ENCODE data around the gene ZMIZ1.
A peak's percentile ranks its signal among the peaks of the same experiment; 100 is the strongest.

The ZMIZ1 gene

GRCh38 chr10:79149662-79150443 is 81.1 kb downstream of the ZMIZ1 start:
- FAIRE-seq (peak; percentile 93), DNase-seq (ENCODE audit: low spot score) (peak; percentile 90)

GRCh38 chr10:79150444-79150754 is 81.6 kb downstream of the ZMIZ1 start:
- DNase-seq (ENCODE audit: low spot score) (no peak), FAIRE-seq (no peak)

GRCh38 chr10:79152423-79152817 is 83.7 kb downstream of the ZMIZ1 start:
- FAIRE-seq (peak; percentile 5), DNase-seq (ENCODE audit: low spot score) (no peak)

- no peak for FAIRE-seq
Measured at GRCh38 chr10:79153745-79154144, 85.0 kb downstream of the ZMIZ1 start.

GRCh38 chr10:79155301-79156081 is 86.7 kb downstream of the ZMIZ1 start:
- FAIRE-seq: no peak
- DNase-seq (ENCODE audit: low spot score): no peak

More at GRCh38 chr10:79153745-79154144, 85.0 kb downstream of the ZMIZ1 start:
- no peak for DNase-seq (ENCODE audit: low spot score)

GRCh38 chr10:79156334-79157274 is 87.8 kb downstream of the ZMIZ1 start:
- peak; percentile 37 for FAIRE-seq
- DNase-seq (ENCODE audit: low spot score): no peak

- FAIRE-seq: no peak
Measured at GRCh38 chr10:79158004-79158340, 89.2 kb downstream of the ZMIZ1 start.

GRCh38 chr10:79158402-79159097 is 89.8 kb downstream of the ZMIZ1 start:
- FAIRE-seq: no peak
- no peak for DNase-seq (ENCODE audit: low spot score)

More at GRCh38 chr10:79158004-79158340, 89.2 kb downstream of the ZMIZ1 start:
- DNase-seq (ENCODE audit: low spot score): no peak

- FAIRE-seq (peak; percentile 52), DNase-seq (ENCODE audit: low spot score) (peak; percentile 80)
Measured at GRCh38 chr10:79159141-79159651, 90.4 kb downstream of the ZMIZ1 start.

GRCh38 chr10:79159785-79160184 is 91.0 kb downstream of the ZMIZ1 start:
- no peak for DNase-seq (ENCODE audit: low spot score)
- FAIRE-seq: no peak

GRCh38 chr10:79160191-79160590 is 91.4 kb downstream of the ZMIZ1 start:
- FAIRE-seq (no peak), DNase-seq (ENCODE audit: low spot score) (no peak)

- no peak for FAIRE-seq
- no peak for DNase-seq (ENCODE audit: low spot score)
Measured at GRCh38 chr10:79161557-79161956, 92.8 kb downstream of the ZMIZ1 start.

- FAIRE-seq (no peak), DNase-seq (ENCODE audit: low spot score) (no peak)
Measured at GRCh38 chr10:79162022-79162421, 93.3 kb downstream of the ZMIZ1 start.

- FAIRE-seq: peak; percentile 53
Measured at GRCh38 chr10:79162861-79163665, 94.3 kb downstream of the ZMIZ1 start.

GRCh38 chr10:79163666-79163975 is 94.9 kb downstream of the ZMIZ1 start:
- FAIRE-seq: no peak
- DNase-seq (ENCODE audit: low spot score): no peak

More at GRCh38 chr10:79162861-79163665, 94.3 kb downstream of the ZMIZ1 start:
- DNase-seq (ENCODE audit: low spot score): peak; percentile 66

- FAIRE-seq: peak; percentile 69
Measured at GRCh38 chr10:79164075-79164474, 95.3 kb downstream of the ZMIZ1 start.

GRCh38 chr10:79165070-79165778 is 96.5 kb downstream of the ZMIZ1 start:
- FAIRE-seq: no peak
- DNase-seq (ENCODE audit: low spot score): no peak

More at GRCh38 chr10:79164075-79164474, 95.3 kb downstream of the ZMIZ1 start:
- DNase-seq (ENCODE audit: low spot score): no peak

GRCh38 chr10:79166312-79166721 is 97.6 kb downstream of the ZMIZ1 start:
- FAIRE-seq: no peak

GRCh38 chr10:79166741-79167140 is 98.0 kb downstream of the ZMIZ1 start:
- DNase-seq (ENCODE audit: low spot score) (no peak), FAIRE-seq (no peak)

More at GRCh38 chr10:79166312-79166721, 97.6 kb downstream of the ZMIZ1 start:
- DNase-seq (ENCODE audit: low spot score): no peak

Data from urothelium cell line (cell line).